Limb (tissue), 2 donors: ENCODE measurements around the gene UBQLNL.

Experiments
- DNase-seq, 2 donors: peaks; one replicate each; pipeline ENCODE4 v3.0.0-alpha.2; 2016; ENCODE audit errors: extremely low spot score in 2 of 2

Gene UBQLNL

GRCh38 chr11:5516599-5516998, at the start of gene UBQLNL:
TSS of gene UBQLNL (minus strand) at chr11:5516699. CDS start at chr11:5516441, 258 bp downstream.
- no peak for DNase-seq

- DNase-seq = no peak
These were observed 47.9 kb upstream of the UBQLNL start for GRCh38 chr11:5564259-5565019.

- no peak for DNase-seq
These were observed 41.3 kb upstream of the UBQLNL start for GRCh38 chr11:5557751-5558150.

GRCh38 chr11:5556596-5557188, 40.2 kb upstream of the UBQLNL start:
- DNase-seq = no peak

- DNase-seq = peak in 1 of 2 donors; percentile 8
These were observed 36.8 kb upstream of the UBQLNL start for GRCh38 chr11:5553343-5553742.

GRCh38 chr11:5550440-5551095, 34.1 kb upstream of the UBQLNL start:
- no peak for DNase-seq

GRCh38 chr11:5548440-5548839, 31.9 kb upstream of the UBQLNL start, which contains the start of gene OR52H1:
TSS of gene OR52H1 (minus strand) at chr11:5548540. CDS start at chr11:5545505, 3,035 bp downstream.
- no peak for DNase-seq

- no peak for DNase-seq
These were observed 31.5 kb upstream of the UBQLNL start for GRCh38 chr11:5547982-5548381.

- DNase-seq = no peak
These were observed 30.0 kb upstream of the UBQLNL start for GRCh38 chr11:5546457-5546856.

- no peak for DNase-seq
These were observed 24.9 kb upstream of the UBQLNL start for GRCh38 chr11:5541427-5541826.

GRCh38 chr11:5536482-5536881, 20.0 kb upstream of the UBQLNL start:
- DNase-seq = no peak

GRCh38 chr11:5534046-5534445, 17.5 kb upstream of the UBQLNL start:
- DNase-seq = no peak

GRCh38 chr11:5531053-5531831, 14.7 kb upstream of the UBQLNL start:
- no peak for DNase-seq

- DNase-seq = no peak
These were observed 12.0 kb upstream of the UBQLNL start for GRCh38 chr11:5528495-5528894.

GRCh38 chr11:5527716-5528115, 11.2 kb upstream of the UBQLNL start:
- DNase-seq = no peak

GRCh38 chr11:5524756-5525155, 8.3 kb upstream of the UBQLNL start:
- no peak for DNase-seq

- DNase-seq = no peak
These were observed 5.8 kb upstream of the UBQLNL start for GRCh38 chr11:5522308-5522707.

- no peak for DNase-seq
These were observed 5.0 kb upstream of the UBQLNL start for GRCh38 chr11:5521540-5521939.

GRCh38 chr11:5514841-5515240, 1.7 kb downstream of the UBQLNL start:
- DNase-seq = no peak

- no peak for DNase-seq
These were observed 6.7 kb downstream of the UBQLNL start, which contains the start of gene UBQLN3 for GRCh38 chr11:5509803-5510202. TSS of gene UBQLN3 (minus strand) at chr11:5509957. CDS start at chr11:5509558, 399 bp downstream.

GRCh38 chr11:5508605-5509004, 7.9 kb downstream of the UBQLNL start:
- DNase-seq = no peak

- DNase-seq = no peak
These were observed 8.6 kb downstream of the UBQLNL start for GRCh38 chr11:5507933-5508305.
